ENCODE measurements around the gene TMCO4.

The TMCO4 gene

DNA sequence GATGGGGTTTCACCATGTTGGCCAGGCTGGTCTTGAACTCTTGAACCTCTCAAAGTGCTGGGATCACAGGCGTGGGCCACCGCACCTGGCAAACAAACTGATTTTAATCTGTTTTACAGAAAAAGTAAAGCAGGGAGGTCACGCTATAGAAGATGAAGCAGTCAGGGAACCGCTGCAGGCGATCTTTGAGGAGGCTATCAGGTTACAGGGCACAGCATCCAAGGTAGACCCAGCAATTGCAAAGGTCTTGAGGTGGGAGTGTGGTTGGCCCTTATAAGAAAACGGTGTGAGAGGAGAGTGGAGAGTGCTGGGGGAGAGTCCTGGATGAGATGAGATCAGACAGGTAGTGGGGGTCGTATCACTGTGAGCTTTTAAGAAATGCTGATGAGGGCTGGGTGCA lies 2.6 kb upstream of the TMCO4 start:
- TF ChIP-seq POLR2AphosphoS5 (IDR thresholded peaks at IDR 0.05; ENCODE audit: low read depth, low read length) (no peak), SIN3A (IDR thresholded peaks at IDR 0.05; ENCODE audit: borderline replicate concordance, insufficient read depth, low read length) (no peak), TAF1 (IDR thresholded peaks at IDR 0.05; ENCODE audit: borderline replicate concordance, insufficient read depth, low read length) (no peak), FOXP2 (optimal IDR thresholded peaks at IDR 0.05; ENCODE audit: borderline replicate concordance, extremely low read depth, extremely low read length, insufficient read depth) (no peak)
- TF ChIP-seq, protein P1, sequence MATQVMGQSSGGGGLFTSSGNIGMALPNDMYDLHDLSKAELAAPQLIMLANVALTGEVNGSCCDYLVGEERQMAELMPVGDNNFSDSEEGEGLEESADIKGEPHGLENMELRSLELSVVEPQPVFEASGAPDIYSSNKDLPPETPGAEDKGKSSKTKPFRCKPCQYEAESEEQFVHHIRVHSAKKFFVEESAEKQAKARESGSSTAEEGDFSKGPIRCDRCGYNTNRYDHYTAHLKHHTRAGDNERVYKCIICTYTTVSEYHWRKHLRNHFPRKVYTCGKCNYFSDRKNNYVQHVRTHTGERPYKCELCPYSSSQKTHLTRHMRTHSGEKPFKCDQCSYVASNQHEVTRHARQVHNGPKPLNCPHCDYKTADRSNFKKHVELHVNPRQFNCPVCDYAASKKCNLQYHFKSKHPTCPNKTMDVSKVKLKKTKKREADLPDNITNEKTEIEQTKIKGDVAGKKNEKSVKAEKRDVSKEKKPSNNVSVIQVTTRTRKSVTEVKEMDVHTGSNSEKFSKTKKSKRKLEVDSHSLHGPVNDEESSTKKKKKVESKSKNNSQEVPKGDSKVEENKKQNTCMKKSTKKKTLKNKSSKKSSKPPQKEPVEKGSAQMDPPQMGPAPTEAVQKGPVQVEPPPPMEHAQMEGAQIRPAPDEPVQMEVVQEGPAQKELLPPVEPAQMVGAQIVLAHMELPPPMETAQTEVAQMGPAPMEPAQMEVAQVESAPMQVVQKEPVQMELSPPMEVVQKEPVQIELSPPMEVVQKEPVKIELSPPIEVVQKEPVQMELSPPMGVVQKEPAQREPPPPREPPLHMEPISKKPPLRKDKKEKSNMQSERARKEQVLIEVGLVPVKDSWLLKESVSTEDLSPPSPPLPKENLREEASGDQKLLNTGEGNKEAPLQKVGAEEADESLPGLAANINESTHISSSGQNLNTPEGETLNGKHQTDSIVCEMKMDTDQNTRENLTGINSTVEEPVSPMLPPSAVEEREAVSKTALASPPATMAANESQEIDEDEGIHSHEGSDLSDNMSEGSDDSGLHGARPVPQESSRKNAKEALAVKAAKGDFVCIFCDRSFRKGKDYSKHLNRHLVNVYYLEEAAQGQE (IDR thresholded peaks at IDR 0.05; ENCODE audit: insufficient read depth in 1 of 2, low read depth in 2 of 2, low read length in 2 of 2), result no peak

DNA sequence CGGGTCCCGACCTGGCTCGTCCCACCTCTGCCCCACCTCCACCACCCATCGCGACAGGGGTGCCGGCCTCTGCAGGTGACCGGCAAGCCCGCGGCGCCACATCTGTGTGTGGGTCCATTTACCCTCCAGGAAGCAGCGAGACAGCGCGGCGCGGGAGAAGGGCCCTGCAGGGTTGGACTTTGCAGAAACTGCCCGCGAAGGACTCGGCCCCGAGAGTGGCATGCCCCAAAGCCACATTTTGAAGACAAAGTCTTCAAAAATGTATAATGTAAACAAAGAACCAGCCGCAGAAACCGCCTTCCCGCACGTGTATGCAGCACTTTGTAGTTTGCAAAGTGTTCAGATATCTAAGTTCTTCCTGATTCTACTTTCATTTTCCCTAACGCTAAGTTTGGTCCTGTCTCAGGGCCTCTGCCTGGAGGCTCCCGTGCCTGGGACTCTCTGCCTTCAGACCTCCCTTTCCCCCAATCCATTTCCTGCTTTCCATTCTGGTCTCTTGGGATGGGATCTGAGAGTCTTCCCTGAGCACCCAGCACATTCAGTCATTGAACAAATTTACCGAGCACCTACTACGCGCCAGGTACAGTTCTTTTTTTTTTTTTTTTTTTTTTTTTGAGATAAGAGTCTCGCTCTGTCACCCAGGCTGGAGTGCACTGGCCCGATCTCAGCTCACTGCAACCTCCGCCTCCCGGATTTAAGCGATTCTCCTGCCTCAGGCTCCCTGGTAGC lies 524 bp upstream of the TMCO4 start:
- TF ChIP-seq SIN3A (IDR thresholded peaks at IDR 0.05; ENCODE audit: borderline replicate concordance, insufficient read depth, low read length) (no peak), FOXP2 (optimal IDR thresholded peaks at IDR 0.05; ENCODE audit: borderline replicate concordance, extremely low read depth, extremely low read length, insufficient read depth) (no peak), TAF1 (IDR thresholded peaks at IDR 0.05; ENCODE audit: borderline replicate concordance, insufficient read depth, low read length) (no peak), POLR2AphosphoS5 (IDR thresholded peaks at IDR 0.05; ENCODE audit: low read depth, low read length) (no peak)
- TF ChIP-seq, protein P1 (IDR thresholded peaks at IDR 0.05; ENCODE audit: insufficient read depth in 1 of 2, low read depth in 2 of 2, low read length in 2 of 2), result no peak

DNA sequence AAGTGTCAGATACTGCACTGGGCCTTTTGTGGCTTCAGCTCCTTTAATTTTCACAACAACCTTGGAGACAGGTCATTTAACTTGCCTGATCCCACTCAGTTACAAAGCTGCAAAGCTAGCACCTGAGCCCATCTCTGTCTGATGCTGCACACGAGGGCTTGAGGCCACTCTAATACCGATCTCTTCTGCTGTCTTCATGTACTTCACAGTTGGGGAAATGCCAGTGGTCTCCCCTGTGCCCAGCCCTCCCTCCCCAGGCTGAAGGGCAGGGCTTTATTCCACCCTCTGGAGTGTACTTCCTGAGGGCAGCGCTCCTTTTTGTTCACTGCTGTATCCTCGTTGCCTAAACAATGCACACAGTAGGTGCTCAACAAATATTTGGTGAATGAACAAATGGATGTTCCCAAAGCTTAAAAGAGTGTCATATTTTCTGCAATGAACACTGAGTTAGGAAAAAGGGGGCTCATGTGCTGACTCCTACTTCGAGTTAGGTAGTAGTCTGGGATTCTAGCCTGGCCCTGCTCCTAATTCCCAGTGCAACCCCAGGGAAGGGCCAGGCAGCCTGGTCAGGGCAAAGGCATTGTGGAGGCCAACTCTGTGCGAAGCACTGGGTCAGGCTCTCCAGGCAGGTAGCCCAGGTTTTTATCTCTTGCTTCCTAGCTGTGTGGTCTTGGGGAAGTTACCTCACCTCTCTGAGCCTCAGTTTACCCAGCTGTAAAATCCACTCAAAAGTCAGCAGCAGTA lies 1.1 kb downstream of the TMCO4 start:
- TF ChIP-seq TAF1 (IDR thresholded peaks at IDR 0.05; ENCODE audit: borderline replicate concordance, insufficient read depth, low read length) (no peak), FOXP2 (optimal IDR thresholded peaks at IDR 0.05; ENCODE audit: borderline replicate concordance, extremely low read depth, extremely low read length, insufficient read depth) (no peak), POLR2AphosphoS5 (IDR thresholded peaks at IDR 0.05; ENCODE audit: low read depth, low read length) (no peak), SIN3A (IDR thresholded peaks at IDR 0.05; ENCODE audit: borderline replicate concordance, insufficient read depth, low read length) (no peak)
- TF ChIP-seq, protein P1 (IDR thresholded peaks at IDR 0.05; ENCODE audit: insufficient read depth in 1 of 2, low read depth in 2 of 2, low read length in 2 of 2), result no peak

DNA sequence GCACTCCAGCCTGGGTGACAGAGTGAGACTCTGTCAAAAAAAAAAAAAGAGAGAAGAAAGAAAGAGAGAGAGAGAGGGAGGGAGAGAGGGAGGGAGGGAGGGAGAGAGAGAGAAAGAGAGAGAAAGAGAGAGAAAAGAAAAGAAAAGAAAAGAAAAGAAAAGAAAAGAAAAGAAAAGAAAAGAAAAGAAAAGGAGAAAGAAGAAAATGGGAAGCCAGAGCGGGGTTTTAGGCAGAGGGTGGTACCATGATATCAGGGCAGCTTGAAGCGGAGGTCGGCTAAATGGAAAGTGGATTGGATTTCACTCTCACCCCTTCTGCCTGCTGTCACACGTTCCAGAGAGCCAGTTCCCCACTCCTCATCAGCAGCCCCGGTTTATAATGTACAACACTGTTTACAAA lies 1.9 kb downstream of the TMCO4 start:
- no peak for TF ChIP-seq FOXP2 (optimal IDR thresholded peaks at IDR 0.05; ENCODE audit: borderline replicate concordance, extremely low read depth, extremely low read length, insufficient read depth)
- TF ChIP-seq, protein P1 (IDR thresholded peaks at IDR 0.05; ENCODE audit: insufficient read depth in 1 of 2, low read depth in 2 of 2, low read length in 2 of 2), result no peak
- no peak for TF ChIP-seq SIN3A (IDR thresholded peaks at IDR 0.05; ENCODE audit: borderline replicate concordance, insufficient read depth, low read length)
- no peak for TF ChIP-seq POLR2AphosphoS5 (IDR thresholded peaks at IDR 0.05; ENCODE audit: low read depth, low read length)
- no peak for TF ChIP-seq TAF1 (IDR thresholded peaks at IDR 0.05; ENCODE audit: borderline replicate concordance, insufficient read depth, low read length)

Measured in PFSK-1 (cell line).